ENCODE results near the gene PRR15. TPM values are rescaled to one million over a fixed set of nuclear protein-coding genes. Genes with fewer than 3 reads are reported as not detected.

PRR15 gene
- total and polyA plus RNA-seq, 4 donors: 0.02 to 0.98 (median 0.17) TPM; not detected in 1

GRCh38 chr7:29611941-29612544, 48.4 kb downstream of the PRR15 start (continued):
- TF ChIP-seq REST (IDR thresholded peaks at IDR 0.05) (no peak), ZBTB33 (IDR thresholded peaks at IDR 0.05) (no peak)

- no peak for DNase-seq (ENCODE audit: low spot score)
- H3K9me3 ChIP-seq (ENCODE audit: control insufficient read depth in 4 of 4, low read length in 3 of 4): peaks cover 0 to 2% (median 0%) of the 10 kb centered on the region in 4 donors
- H3K27me3 ChIP-seq (ENCODE audit: control insufficient read depth in 4 of 4, insufficient read depth in 4 of 4, low read length in 3 of 4): no peaks in the 10 kb centered on the region
- no peak overlapping the region for H3K27ac ChIP-seq (ENCODE audit: low read depth in 1 of 2, low read length in 2 of 2)
- no peak overlapping the region for H3K4me3 ChIP-seq (ENCODE audit: low read depth in 1 of 3, low read length in 3 of 3)
- H3K9ac ChIP-seq (ENCODE audit: low read depth in 1 of 2, low read length in 2 of 2): no peak overlapping the region
- H3K36me3 ChIP-seq (ENCODE audit: control insufficient read depth in 4 of 4, insufficient read depth in 3 of 4, low read depth in 1 of 4, low read length in 3 of 4): no peaks in the 10 kb centered on the region
- H3K4me1 ChIP-seq (ENCODE audit: control insufficient read depth in 4 of 4, insufficient read depth in 4 of 4, low read length in 3 of 4): peaks cover 0 to 3% (median 0%) of the 10 kb centered on the region in 4 donors
- TF ChIP-seq TAF1 (conservative IDR thresholded peaks at IDR 0.05) (no peak), FOXA2 (IDR thresholded peaks at IDR 0.05) (no peak), CTCF (IDR thresholded peaks at IDR 0.05; ENCODE audit: low read depth, low read length, missing input control) (no peak), ZBTB33 (IDR thresholded peaks at IDR 0.05) (no peak), MAX (IDR thresholded peaks at IDR 0.05) (no peak), HNF4A (conservative IDR thresholded peaks at IDR 0.05) (no peak), GABPA (IDR thresholded peaks at IDR 0.05 in 1 of 2, conservative IDR thresholded peaks at IDR 0.05 in 1 of 2) (no peak), SP1 (IDR thresholded peaks at IDR 0.05) (no peak), HNF4G (IDR thresholded peaks at IDR 0.05) (no peak), YY1 (IDR thresholded peaks at IDR 0.05) (no peak), RXRA (IDR thresholded peaks at IDR 0.05) (no peak), RAD21 (IDR thresholded peaks at IDR 0.05) (no peak), EGR1 (IDR thresholded peaks at IDR 0.05; ENCODE audit: low read depth in 2 of 2) (no peak), NR2F2 (IDR thresholded peaks at IDR 0.05) (no peak), JUND (IDR thresholded peaks at IDR 0.05) (no peak), ATF3 (IDR thresholded peaks at IDR 0.05) (no peak), FOXA1 (IDR thresholded peaks at IDR 0.05) (no peak), REST (IDR thresholded peaks at IDR 0.05) (no peak)
- WGBS: 88% methylated on average over 2 of the region's 2 CpGs
Measured at GRCh38 chr7:29612596-29612995, 49.0 kb downstream of the PRR15 start.

Data from liver (tissue), 9 donors.